ENCODE results near the gene MATN1. TPM values are rescaled to one million over a fixed set of nuclear protein-coding genes. Genes with fewer than 3 reads are reported as not detected.

MATN1 gene
- total and polyA plus RNA-seq, 8 donors, result 0.06 to 0.07 TPM; not detected in 6

- FAIRE-seq, result no peak
Measured at GRCh38 chr1:30755746-30756145, 32.4 kb upstream of the MATN1 start.

DNA sequence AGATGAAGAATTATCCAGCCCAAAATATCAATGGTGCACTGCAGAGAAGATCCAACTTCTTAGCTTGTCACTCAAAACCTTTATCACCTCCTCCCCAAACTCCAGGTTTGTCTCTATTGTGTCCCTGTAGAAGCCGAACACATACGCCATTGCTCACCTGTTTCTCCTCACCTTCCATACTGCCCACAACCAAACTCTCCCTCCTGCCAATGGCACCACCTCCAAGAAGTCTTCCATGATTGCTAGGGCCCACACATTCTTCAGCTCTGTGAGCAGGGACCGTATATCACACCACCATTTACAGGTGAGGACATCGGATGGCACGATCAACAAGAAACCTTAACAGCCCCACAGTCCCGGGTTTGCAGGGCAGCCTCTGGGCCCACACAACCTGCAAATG is 31.9 kb upstream of the MATN1 start:
- H3K9me3 ChIP-seq, result no peaks in the 10 kb centered on the region
- H3K27me3 ChIP-seq, result no peaks in the 10 kb centered on the region
- no peak for TF ChIP-seq CTCF (IDR thresholded peaks at IDR 0.05)
- 83 to 85% methylated on average over 6 of the region's 6 CpGs for WGBS, 2 donors
- no peaks in the 10 kb centered on the region for H3K4me1 ChIP-seq
- H3K4me3 ChIP-seq, result peak overlapping the region in 1 of 4 donors; percentile 21
- no peaks in the 10 kb centered on the region for H3K36me3 ChIP-seq
- peak overlapping the region in 1 of 4 donors; percentile 4 for H3K27ac ChIP-seq
- intact Hi-C loops (cut with DNase I), result no loop called here
- no peak for ATAC-seq
- FAIRE-seq, result no peak
- DNase-seq, result no peak

More at GRCh38 chr1:30755746-30756145, 32.4 kb upstream of the MATN1 start:
- DNase-seq (peak in 1 of 6 donors; percentile 5), ATAC-seq (no peak)
- Histone ChIP-seq H3K9me3 (no peaks in the 10 kb centered on the region), H3K27ac (peak overlapping the region in 1 of 4 donors; percentile 4), H3K27me3 (no peaks in the 10 kb centered on the region), H3K4me3 (peak overlapping the region in 1 of 4 donors; percentile 21), H3K4me1 (no peaks in the 10 kb centered on the region), H3K36me3 (no peaks in the 10 kb centered on the region)
- intact Hi-C loops (cut with DNase I), result no loop called here
- TF ChIP-seq CTCF (IDR thresholded peaks at IDR 0.05), result no peak
- 80 to 85% methylated on average over 4 of the region's 4 CpGs for WGBS, 2 donors

DNA sequence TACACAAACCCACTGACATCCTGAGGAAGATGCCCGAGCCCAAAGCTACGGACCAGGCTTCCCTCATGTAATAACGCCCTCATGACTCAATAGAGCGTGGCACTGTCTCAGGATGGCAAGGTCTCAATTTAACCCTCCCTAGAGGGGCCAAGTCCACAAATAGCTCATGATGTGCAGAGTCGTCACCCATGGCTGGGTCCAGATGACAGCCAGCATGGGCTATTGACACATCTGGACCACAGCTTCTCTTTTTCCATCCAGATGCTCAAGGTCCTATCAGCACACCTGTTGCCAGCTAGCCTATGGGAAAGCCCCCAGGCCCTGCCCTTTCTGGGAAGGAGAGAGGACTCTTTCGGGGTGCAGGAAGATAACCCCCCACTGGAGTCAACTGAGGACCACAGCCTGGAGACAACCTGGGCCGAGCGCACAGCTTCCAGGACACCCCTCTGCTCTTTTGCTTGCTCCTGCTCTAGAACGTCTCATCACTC is 31.3 kb upstream of the MATN1 start:
- FAIRE-seq (no peak), ATAC-seq (no peak), DNase-seq (peak in 1 of 6 donors; percentile 27)
- intact Hi-C loops (cut with DNase I), result no loop called here
- 75 to 88% methylated on average over 9 of the region's 9 CpGs for WGBS, 2 donors
- Histone ChIP-seq H3K4me1 (no peaks in the 10 kb centered on the region), H3K27me3 (no peaks in the 10 kb centered on the region), H3K9me3 (no peaks in the 10 kb centered on the region), H3K36me3 (no peaks in the 10 kb centered on the region), H3K4me3 (peak overlapping the region in 1 of 4 donors; percentile 21), H3K27ac (no peak overlapping the region)
- TF ChIP-seq CTCF (IDR thresholded peaks at IDR 0.05), result no peak

GRCh38 chr1:30753660-30754123 is 30.3 kb upstream of the MATN1 start:
- Histone ChIP-seq H3K27ac (no peak overlapping the region), H3K4me3 (peak overlapping the region in 1 of 4 donors; percentile 4), H3K27me3 (no peaks in the 10 kb centered on the region), H3K36me3 (no peaks in the 10 kb centered on the region), H3K9me3 (no peaks in the 10 kb centered on the region), H3K4me1 (no peaks in the 10 kb centered on the region)
- no peak for DNase-seq
- WGBS, 2 donors, result 66 to 77% methylated on average over 13 of the region's 13 CpGs
- FAIRE-seq, result no peak
- intact Hi-C loops (cut with DNase I), result no loop called here
- TF ChIP-seq CTCF (IDR thresholded peaks at IDR 0.05), result no peak
- no peak for ATAC-seq

GRCh38 chr1:30753118-30753517 is 29.7 kb upstream of the MATN1 start:
- TF ChIP-seq CTCF (IDR thresholded peaks at IDR 0.05), result no peak
- DNase-seq, result no peak
- ATAC-seq, result no peak
- no peaks in the 10 kb centered on the region for H3K9me3 ChIP-seq
- H3K36me3 ChIP-seq, result no peaks in the 10 kb centered on the region
- H3K27me3 ChIP-seq, result no peaks in the 10 kb centered on the region
- intact Hi-C loops (cut with DNase I), result no loop called here
- peak overlapping the region in 1 of 4 donors; percentile 4 for H3K4me3 ChIP-seq
- no peak overlapping the region for H3K27ac ChIP-seq
- 78 to 90% methylated on average over 3 of the region's 3 CpGs for WGBS, 2 donors
- no peaks in the 10 kb centered on the region for H3K4me1 ChIP-seq
- FAIRE-seq, result no peak

Data from pancreas (tissue), 10 donors.